NCI-H524 treated with DMSO at 0.1 percent for 48 hours (cell line): Measurements from ENCODE around the gene KRT222.

Experiments used
- DNase-seq: peaks from one replicate; lab custom pipeline; 2025; lab: John Stamatoyannopoulos, UW

KRT222 gene

GRCh38 chr17:40658396-40658795, 6.6 kb downstream of the KRT222 start:
- DNase-seq, result no peak

DNA sequence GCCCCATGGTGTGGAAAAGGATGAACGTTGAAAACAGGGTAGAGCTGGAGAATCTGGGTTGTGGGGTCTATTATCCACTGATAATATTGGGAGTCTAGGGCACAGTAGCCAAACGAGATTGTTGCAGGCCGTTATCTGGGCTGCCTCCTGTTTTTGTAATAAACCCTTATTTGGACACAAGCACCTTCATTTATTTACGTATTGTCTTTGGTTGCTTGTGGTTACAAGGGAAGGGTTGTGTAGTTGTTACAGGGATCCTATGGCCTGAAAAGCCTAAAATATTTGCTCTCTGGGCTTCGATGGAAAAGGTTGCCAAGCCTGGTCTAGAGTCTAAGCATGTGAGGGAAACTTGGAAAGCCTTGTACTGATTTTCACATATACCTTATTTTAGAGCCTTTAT, 13.0 kb downstream of the KRT222 start:
- DNase-seq, result no peak

- no peak for DNase-seq
Observed at GRCh38 chr17:40648384-40648968, 16.5 kb downstream of the KRT222 start.

DNA sequence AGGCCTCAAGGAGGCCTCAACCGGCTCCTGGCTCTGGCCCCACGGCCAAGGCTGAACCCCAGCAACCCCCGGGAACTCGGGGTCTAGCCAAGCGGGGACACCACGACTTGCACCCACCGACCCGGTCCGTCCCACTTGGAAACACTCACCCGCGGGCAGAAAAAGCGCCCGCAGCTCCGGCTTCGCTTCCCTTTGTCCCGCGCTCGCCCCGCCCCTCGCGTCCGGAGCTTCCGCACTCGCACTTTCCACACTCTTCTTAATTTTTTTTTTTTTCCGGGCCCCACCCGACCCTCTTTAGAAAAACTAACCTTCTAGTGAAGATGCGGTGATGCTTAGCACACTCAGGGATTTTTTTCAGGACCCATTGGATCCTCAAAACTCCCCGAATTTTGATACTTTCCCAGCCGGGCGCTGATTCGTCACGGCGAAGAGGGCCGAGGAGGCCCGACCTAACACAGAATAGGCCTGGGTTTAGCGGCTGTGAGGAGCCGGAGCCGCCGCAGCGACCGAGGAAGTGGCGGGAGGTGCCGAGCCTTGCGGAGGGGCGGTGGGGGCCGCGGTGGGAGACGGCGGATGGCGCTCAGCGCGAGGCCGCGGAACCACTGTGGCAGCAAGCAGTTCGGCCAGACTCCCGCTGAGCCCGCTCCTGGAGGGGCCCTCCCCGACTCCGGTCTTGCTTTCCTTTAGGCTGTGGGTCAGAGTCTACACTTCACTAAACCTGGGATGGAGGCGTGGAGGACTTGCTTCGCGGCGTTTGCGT, 17.2 kb downstream of the KRT222 start, which contains the start of gene SMARCE1:
Gene SMARCE1 (minus strand): TSS at position 195 of the 760 bp plus-strand sequence. CDS start 2,016 bp downstream, outside the sequence.
- DNase-seq, result peak; percentile 33

DNA sequence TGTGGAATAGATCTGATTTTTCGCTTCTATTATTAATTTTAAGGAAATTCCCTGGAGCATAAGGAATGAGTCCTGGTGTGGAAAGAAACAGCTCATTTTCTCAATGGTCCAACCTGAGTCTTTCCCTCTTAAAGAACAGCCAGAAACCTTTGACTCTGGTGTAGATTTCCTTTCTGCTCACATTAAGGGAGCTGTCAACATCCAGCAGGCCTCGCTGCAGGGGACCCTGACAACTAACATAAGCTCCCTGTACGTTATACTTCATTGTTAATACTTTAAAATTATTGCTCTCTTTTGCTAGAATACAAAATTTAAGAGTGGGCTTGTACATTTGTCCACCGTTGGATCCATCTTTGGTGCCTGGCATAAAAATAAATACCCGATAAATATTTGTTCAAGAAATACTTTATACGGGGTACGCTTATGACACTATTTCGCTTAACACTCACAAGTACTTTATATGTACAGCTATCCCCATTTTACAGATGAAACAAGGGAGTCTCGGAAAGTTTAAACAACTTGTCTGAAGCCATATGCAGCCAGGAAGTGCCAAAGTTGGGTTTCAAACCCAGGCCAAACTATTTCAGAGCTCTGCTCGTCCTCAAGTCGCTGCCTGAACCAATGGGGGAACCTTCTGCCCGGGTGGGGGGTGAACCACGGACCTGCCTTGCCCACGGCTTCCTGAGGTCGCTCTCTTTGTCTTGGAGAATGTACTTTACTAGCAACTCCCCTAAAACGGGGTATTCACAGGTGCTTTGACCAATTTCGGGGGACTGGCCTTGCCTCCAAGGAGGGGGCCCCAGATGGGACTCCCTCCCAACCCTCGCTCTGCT, 18.0 kb downstream of the KRT222 start:
- no peak for DNase-seq

DNA sequence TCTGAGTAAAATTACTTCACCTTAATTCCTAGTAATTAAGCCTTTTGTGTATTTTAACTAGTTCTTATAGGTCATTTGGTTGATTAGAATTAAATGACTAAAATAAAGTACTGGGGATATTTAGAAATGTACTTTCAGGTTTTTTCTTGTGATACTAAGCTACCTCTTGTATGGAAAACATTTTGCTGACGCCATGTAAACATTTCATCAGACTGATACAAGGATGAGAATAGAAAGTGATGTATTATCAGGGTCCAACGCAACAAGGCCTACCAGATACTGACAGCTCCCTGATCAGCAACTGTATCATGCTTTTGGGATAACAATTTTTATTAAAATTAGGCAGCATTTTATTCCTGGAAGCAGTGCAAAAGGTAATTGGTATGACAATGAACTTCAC, 19.0 kb downstream of the KRT222 start:
- DNase-seq, result no peak

DNA sequence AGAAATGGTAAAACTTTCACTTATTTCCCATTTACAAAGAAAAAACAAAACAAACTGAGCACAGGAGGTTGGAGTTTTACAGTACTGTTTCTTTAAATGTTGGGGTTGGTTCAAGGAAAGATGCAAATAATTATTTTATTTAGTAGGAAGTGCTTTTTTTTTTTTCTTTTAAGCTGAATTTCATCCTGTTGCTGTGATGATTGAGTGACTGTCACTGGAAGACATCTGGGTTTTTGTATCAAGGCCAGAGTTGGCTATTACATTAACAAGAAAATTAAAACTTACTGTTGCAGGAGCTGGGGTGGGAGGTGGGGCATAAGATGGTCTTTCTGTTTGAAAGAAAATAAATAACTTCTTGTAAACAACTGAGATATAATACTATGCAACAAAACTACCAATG, 19.7 kb downstream of the KRT222 start:
- DNase-seq, result no peak

DNA sequence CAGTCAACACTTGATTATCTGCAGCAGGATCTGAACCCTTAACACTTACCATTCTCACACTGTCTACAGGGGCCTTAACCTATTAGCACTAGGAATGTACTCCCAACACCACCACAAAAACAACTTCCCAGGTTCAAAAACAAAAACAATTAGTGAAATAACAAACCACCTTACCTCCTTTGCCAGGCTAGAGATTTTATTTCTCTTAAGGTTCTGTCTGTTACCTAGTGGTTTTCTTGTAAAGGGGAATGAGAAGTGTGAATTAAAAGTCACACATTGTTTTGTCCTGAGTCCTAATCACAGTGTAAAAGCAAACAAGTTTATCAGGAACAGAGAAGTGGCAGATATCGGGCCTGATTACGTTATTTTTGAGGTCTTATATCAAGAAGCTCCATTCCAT, 27.0 kb downstream of the KRT222 start:
- no peak for DNase-seq

DNA sequence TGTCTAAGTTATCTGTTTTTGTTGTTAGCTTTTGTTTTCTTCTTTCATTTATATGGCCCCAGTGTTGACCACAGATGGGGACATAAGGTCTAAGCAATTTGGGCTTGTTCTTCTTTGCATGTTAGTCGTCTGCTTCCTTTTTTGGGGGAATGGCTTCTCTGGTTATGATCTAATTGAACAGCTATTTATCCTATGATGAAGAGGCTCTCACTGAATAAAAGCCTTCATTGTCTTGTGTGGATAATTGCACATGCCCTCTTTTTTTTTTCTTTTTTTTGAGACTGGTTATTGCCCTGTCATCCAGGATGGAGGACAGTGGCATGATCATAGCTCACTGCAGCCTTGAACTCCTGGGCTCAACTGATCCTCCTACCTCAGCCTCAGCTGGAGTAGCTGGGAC, 31.1 kb downstream of the KRT222 start:
- DNase-seq, result no peak

GRCh38 chr17:40632216-40632615, 32.8 kb downstream of the KRT222 start:
- DNase-seq, result no peak

GRCh38 chr17:40629842-40630241, 35.1 kb downstream of the KRT222 start:
- no peak for DNase-seq

DNA sequence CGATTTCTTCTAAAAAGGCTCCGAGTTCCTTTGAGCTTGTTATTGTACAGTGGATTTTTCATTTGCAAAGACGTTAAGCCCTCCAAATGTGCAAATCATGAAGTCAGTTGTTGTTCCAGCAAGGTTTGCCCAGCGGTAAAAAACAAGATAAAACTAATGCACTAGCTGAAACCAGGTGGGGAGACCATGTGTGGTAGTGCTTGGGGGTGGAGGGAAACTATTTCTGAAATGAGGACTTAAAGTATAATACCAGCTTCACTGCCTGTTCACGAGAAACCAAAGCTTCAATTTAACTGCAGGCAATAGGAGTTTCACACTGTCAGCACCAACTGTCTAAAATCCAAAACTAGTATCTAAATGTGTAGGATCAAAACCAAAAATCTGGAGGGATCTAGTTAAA, 39.7 kb downstream of the KRT222 start:
- no peak for DNase-seq

DNA sequence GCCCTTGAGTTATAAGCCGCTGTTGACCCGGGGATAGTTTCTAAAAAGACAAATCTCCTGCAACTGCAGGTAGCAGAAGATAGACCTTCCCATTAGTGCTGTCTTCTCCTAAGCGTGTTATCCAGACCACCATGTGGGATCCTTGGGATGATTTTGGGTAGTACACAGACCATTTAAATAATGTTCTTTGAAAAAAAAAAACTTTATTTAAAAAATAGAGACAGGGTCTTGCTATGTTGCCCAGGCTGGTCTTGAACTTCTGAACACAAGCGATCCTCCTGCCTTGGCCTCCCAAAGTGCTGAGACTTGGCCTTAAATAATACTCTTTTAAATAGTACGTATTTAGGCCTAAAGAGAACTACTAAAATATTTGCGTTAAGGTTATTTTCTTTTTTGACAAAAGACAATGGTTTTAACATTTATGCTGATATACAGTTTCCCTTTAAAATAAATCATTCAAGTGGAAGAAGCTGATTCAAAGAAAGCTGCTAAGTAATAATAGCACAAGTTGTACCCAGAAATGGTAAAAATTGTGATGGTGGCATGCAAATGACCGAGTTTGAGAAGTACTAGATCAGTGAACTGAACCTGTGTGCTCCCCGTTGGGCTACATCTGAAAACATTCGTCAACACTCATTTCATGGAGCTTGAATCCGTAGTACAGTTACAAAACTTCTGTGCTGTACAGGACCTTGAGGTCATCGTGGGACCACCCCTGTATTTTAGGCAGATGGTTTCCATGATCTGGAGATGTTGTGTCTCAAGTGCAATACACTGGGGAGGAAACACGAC, 41.4 kb downstream of the KRT222 start:
- no peak for DNase-seq

GRCh38 chr17:40622509-40622928, 42.5 kb downstream of the KRT222 start:
- no peak for DNase-seq

GRCh38 chr17:40621578-40621977, 43.4 kb downstream of the KRT222 start:
- no peak for DNase-seq

- no peak for DNase-seq
Observed at GRCh38 chr17:40621019-40621418, 44.0 kb downstream of the KRT222 start.

GRCh38 chr17:40618754-40619625, 46.0 kb downstream of the KRT222 start:
- no peak for DNase-seq

DNA sequence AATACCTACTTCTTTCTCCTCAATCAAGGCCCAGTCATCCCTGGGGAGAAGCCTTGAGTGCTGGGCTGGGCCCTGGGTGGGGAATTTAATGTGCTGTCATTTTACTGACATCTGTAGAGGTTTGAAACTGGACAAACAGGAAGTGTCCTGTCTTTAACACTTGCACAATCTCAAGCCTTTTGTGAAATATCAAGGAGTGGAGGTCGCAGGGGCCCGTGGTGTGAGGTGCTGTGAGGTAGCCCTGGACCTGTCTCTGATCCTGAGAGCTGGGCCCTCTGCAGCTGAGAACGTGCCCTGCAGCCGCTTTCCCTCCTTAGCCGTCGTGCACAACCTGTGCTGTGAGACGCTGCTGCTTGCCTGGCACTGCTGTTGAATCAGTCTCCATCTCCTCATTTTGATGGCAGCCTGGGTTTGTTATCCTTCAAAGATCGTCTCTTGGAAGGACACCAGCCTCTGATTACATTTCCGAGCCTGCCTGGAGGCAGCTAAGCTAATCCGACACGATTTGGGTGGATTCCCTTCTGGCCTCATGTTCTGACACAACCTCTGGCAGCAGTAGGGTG, 47.2 kb downstream of the KRT222 start:
- DNase-seq, result no peak

DNA sequence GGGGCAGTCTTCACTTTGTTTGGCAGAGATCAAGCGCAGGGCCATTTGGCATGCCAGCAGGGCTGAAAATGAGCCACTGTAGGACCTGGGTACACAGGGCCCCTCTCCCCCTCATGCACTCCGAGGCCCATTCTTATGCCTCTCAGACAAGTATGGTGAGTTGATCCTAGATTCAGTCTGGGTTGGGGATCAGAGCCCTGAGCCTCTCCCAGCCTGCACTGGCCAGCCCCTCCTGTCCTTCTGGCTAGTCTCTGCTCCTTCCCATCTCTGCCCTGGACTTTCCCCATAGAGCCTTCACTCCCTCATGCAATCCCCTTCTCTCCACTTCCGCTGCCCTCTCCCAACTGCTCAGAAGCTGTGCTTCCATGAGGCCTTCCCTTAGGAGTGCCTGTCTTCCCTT, 48.4 kb downstream of the KRT222 start:
- DNase-seq, result no peak

DNA sequence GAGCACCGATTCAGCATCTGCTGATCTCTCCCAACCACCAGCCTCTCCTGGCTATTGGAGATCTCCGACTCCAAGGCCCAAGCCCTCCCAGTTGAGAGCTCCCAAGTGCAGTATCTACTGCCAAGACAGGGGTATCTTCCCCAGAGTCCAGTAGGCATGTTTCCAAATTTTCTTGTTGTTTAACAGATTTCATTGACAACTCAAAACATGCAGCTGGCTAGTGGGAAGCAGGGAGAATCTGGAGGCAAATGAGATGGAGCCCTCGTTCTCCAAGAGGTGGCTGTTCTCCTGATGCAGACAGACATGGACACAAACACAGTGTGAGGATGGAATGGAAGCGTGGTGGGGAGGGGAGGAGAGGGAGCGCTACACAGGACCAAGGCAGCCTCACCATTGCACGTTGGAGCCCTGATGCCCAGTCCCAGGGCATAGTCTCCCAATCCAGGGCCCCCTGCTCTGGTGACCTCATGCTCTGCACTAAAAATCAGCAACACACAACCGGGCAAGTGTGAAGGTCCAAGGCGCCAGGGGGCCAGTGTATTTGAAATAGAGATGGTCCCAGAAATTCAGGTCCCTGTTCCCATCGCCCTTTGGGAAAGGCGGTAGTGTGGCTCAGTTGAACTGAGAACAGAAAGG, 49.0 kb downstream of the KRT222 start:
- no peak for DNase-seq
